OCI-LY1 (cell line): Measurements from ENCODE around the gene STAC3.
"Not testable (repeated sequence)": the region's sequence is repeated elsewhere in the genome, so short reads cannot be mapped to it uniquely, and the experiment has no call there.

Source experiments
- H2AFZ ChIP-seq: fragments of 200-600 bp; sonication (generic), shearing (Covaris generic); 2 replicates; pipeline ENCODE4 v1.6.0; 2014; ENCODE audit warnings: antibody characterized with exemption, mild to moderate bottlenecking, low read length
- H3F3A ChIP-seq: fragments of 200-600 bp; sonication (generic), shearing (Covaris generic); 2 replicates; pipeline ENCODE4 v1.6.0; 2014; ENCODE audit warnings: mild to moderate bottlenecking, antibody characterized with exemption, low read length, moderate library complexity; ENCODE audit not compliant: insufficient read depth
- H3K27ac ChIP-seq: fragments of 200-600 bp; sonication (generic); 2 replicates; pipeline ENCODE4 v1.5.1; 2014; ENCODE audit warnings: low read length, mixed run types, mild to moderate bottlenecking, low read depth; ENCODE audit not compliant: poor library complexity, severe bottlenecking
- H3K27me3 ChIP-seq: fragments of 200-600 bp; sonication (generic); 2 replicates; pipeline ENCODE4 v1.6.0; 2014; ENCODE audit warnings: antibody characterized with exemption, mild to moderate bottlenecking, low read length, moderate library complexity; ENCODE audit not compliant: insufficient read depth
- H3K36me3 ChIP-seq: fragments of 200-600 bp; sonication (generic); 2 replicates; pipeline ENCODE4 v1.6.1; 2014; ENCODE audit warnings: mild to moderate bottlenecking, antibody characterized with exemption, low read length, moderate library complexity, mixed read lengths; ENCODE audit not compliant: insufficient read depth
- H3K4me1 ChIP-seq: fragments of 200-600 bp; sonication (generic); 2 replicates; pipeline ENCODE4 v1.5.1; 2014; ENCODE audit warnings: mild to moderate bottlenecking, low read length, moderate library complexity; ENCODE audit not compliant: insufficient read depth, severe bottlenecking
- H3K4me2 ChIP-seq: fragments of 200-600 bp; sonication (generic), shearing (Covaris generic); 2 replicates; pipeline ENCODE4 v1.6.1; 2014; ENCODE audit warnings: low read length
- H3K4me3 ChIP-seq: fragments of 200-600 bp; sonication (generic); 2 replicates; pipeline ENCODE4 v1.5.1; 2014; ENCODE audit warnings: low read length, low read depth, mild to moderate bottlenecking, mixed read lengths; ENCODE audit not compliant: poor library complexity, severe bottlenecking
- H3K79me2 ChIP-seq: fragments of 200-600 bp; shearing (Covaris generic); 2 replicates; pipeline ENCODE4 v1.6.1; 2016; ENCODE audit warnings: mixed run types, low read length, mixed read lengths; ENCODE audit not compliant: insufficient read depth
- H3K9ac ChIP-seq: fragments of 200-600 bp; sonication (generic), shearing (Covaris generic); 2 replicates; pipeline ENCODE4 v1.6.1; 2014; ENCODE audit warnings: mild to moderate bottlenecking, low read length, mixed read lengths
- H3K9me2 ChIP-seq: fragments of 200-600 bp; sonication (generic), shearing (Covaris generic); 2 replicates; pipeline ENCODE4 v1.6.1; 2014; ENCODE audit warnings: low read depth, mild to moderate bottlenecking, low read length, mixed read lengths
- H3K9me3 ChIP-seq: fragments of 200-600 bp; shearing (Covaris generic); 2 replicates; pipeline ENCODE4 v1.6.1; 2014; ENCODE audit warnings: low read length, mixed read lengths
- H4K20me1 ChIP-seq: fragments of 200-600 bp; sonication (generic), shearing (Covaris generic); 2 replicates; pipeline ENCODE4 v1.6.0; 2016; ENCODE audit warnings: mild to moderate bottlenecking, low read length; ENCODE audit not compliant: insufficient read depth
- CTCF ChIP-seq: fragments of 200-600 bp; sonication (generic), shearing (Covaris generic); IDR thresholded peaks from 2 replicates; pipeline ENCODE4 v1.5.1; 2017; ENCODE audit warnings: mild to moderate bottlenecking, antibody characterized with exemption, low read length, moderate library complexity, mixed read lengths
- EZH2 ChIP-seq: fragments of 200-600 bp; sonication (generic), shearing (Covaris generic); IDR thresholded peaks from 2 replicates; pipeline ENCODE4 v1.8.0; 2017; ENCODE audit warnings: borderline replicate concordance, mixed run types, mild to moderate bottlenecking, antibody characterized with exemption, low read length, moderate library complexity, mixed read lengths

STAC3 gene

GRCh38 chr12:57250956-57251355 lies at the start of gene STAC3:
Gene STAC3, minus strand, starts transcription at chr12:57251187. Its CDS starts 1,551 bp downstream, at chr12:57249636.
- H3K9me3 ChIP-seq: no peaks in the 10 kb centered on the region
- peaks cover 6% of the 10 kb centered on the region for H3K4me1 ChIP-seq
- H3K27ac ChIP-seq: no peak within 1 kb of the TSS

GRCh38 chr12:57299514-57300016 lies 48.6 kb upstream of the STAC3 start:
- no peak for TF ChIP-seq CTCF
- no peak for TF ChIP-seq EZH2
- H3K27ac ChIP-seq: no peak overlapping the region
- H3F3A ChIP-seq: no peaks in the 10 kb centered on the region
- no peak overlapping the region for H3K9ac ChIP-seq
- no peaks in the 10 kb centered on the region for H3K27me3 ChIP-seq
- H3K79me2 ChIP-seq: no peaks in the 10 kb centered on the region
- peaks cover 32% of the 10 kb centered on the region for H3K36me3 ChIP-seq
- no peaks in the 10 kb centered on the region for H3K9me3 ChIP-seq
- H3K4me1 ChIP-seq: no peaks in the 10 kb centered on the region
- no peak overlapping the region for H2AFZ ChIP-seq
- H3K9me2 ChIP-seq: no peaks in the 10 kb centered on the region
- H3K4me2 ChIP-seq: no peak overlapping the region
- H3K4me3 ChIP-seq: no peak overlapping the region
- H4K20me1 ChIP-seq: no peaks in the 10 kb centered on the region

More at GRCh38 chr12:57250956-57251355, at the start of gene STAC3:
- Histone ChIP-seq H3K36me3 (peaks cover 8% of the 10 kb centered on the region; the same call in 1 of the 2 replicates), H4K20me1 (no peaks in the 10 kb centered on the region), H3K27me3 (no peaks in the 10 kb centered on the region), H3K9ac (no peak within 1 kb of the TSS), H3K9me2 (no peaks in the 10 kb centered on the region), H3K79me2 (no peaks in the 10 kb centered on the region), H2AFZ (no peak within 1 kb of the TSS), H3K4me2 (no peak within 1 kb of the TSS), H3F3A (no peaks in the 10 kb centered on the region), H3K4me3 (no peak within 1 kb of the TSS)
- no peak for TF ChIP-seq CTCF
- no peak for TF ChIP-seq EZH2

- no peak overlapping the region for H3K27ac ChIP-seq
- H3K27me3 ChIP-seq: no peaks in the 10 kb centered on the region
- no peak for TF ChIP-seq EZH2
- no peak for TF ChIP-seq CTCF
- no peak overlapping the region for H3K4me2 ChIP-seq
- no peaks in the 10 kb centered on the region for H3K9me2 ChIP-seq
- peaks cover 41% of the 10 kb centered on the region for H3K36me3 ChIP-seq
- no peaks in the 10 kb centered on the region for H3K79me2 ChIP-seq
- no peak overlapping the region for H2AFZ ChIP-seq
- H3K9me3 ChIP-seq: no peaks in the 10 kb centered on the region
- H4K20me1 ChIP-seq: no peaks in the 10 kb centered on the region
- no peak overlapping the region for H3K4me3 ChIP-seq
- H3F3A ChIP-seq: no peaks in the 10 kb centered on the region
- no peak overlapping the region for H3K9ac ChIP-seq
- H3K4me1 ChIP-seq: no peaks in the 10 kb centered on the region
Observed at GRCh38 chr12:57296291-57296690, 45.3 kb upstream of the STAC3 start.

GRCh38 chr12:57282073-57282472 lies 31.1 kb upstream of the STAC3 start:
- not testable (repeated sequence) for H3K9me2 ChIP-seq, H3K27me3 ChIP-seq, H3F3A ChIP-seq, H4K20me1 ChIP-seq, H2AFZ ChIP-seq, H3K27ac ChIP-seq, H3K79me2 ChIP-seq, H3K4me3 ChIP-seq, H3K4me2 ChIP-seq, H3K9ac ChIP-seq, H3K9me3 ChIP-seq
- Histone ChIP-seq H3K4me1 (peaks cover 15% of the 10 kb centered on the region), H3K36me3 (peaks cover 42% of the 10 kb centered on the region; the same call in 1 of the 2 replicates)
